ENCODE results near the gene SLC13A3. TPM values are rescaled to one million over a fixed set of nuclear protein-coding genes. Genes with fewer than 3 reads are reported as not detected.

Gene SLC13A3
- total RNA-seq, 1 donor from 2014 or later: 7.4 TPM

- Histone ChIP-seq H3K4me1 (no peaks in the 10 kb centered on the region), H3K9ac (no peak overlapping the region), H3K36me3 (no peaks in the 10 kb centered on the region), H3K27me3 (no peaks in the 10 kb centered on the region), H3K4me2 (no peak overlapping the region), H4K20me1 (ENCODE audit: low read depth) (no peaks in the 10 kb centered on the region), H3K4me3 (no peak overlapping the region), H3K9me3 (ENCODE audit: low read depth) (no peaks in the 10 kb centered on the region), H3K27ac (no peak overlapping the region), H2AFZ (replicated peaks) (no peak overlapping the region), H3F3A (ENCODE audit: low read depth) (no peaks in the 10 kb centered on the region), H3K79me2 (ENCODE audit: low read depth) (no peaks in the 10 kb centered on the region)
- no peak overlapping the region for H3K27ac Mint-ChIP-seq
- no peaks in the 10 kb centered on the region for H3K27me3 Mint-ChIP-seq (ENCODE audit: insufficient read depth, low read depth)
- TF ChIP-seq CTCF (IDR thresholded peaks at IDR 0.05) (no peak), EZH2phosphoT487 (IDR thresholded peaks at IDR 0.05) (no peak), EZH2 (IDR thresholded peaks at IDR 0.05) (no peak)
- peaks cover 12% of the 10 kb centered on the region for H3K36me3 Mint-ChIP-seq
- no peak for DNase-seq (ENCODE audit: low spot score)
- no peak overlapping the region for H3K4me3 Mint-ChIP-seq
- peaks cover 3% of the 10 kb centered on the region for H3K9me3 Mint-ChIP-seq
- H3K4me1 Mint-ChIP-seq: peaks cover 4% of the 10 kb centered on the region
Observed at GRCh38 chr20:46606817-46607190, 44.5 kb downstream of the SLC13A3 start.

- H3K36me3 ChIP-seq: no peaks in the 10 kb centered on the region
- no peaks in the 10 kb centered on the region for H3K9me3 Mint-ChIP-seq
Observed at GRCh38 chr20:46605978-46606816, 45.1 kb downstream of the SLC13A3 start.

GRCh38 chr20:46605181-46605580, 46.1 kb downstream of the SLC13A3 start:
- Mint-ChIP-seq H3K4me1 (peaks cover 4% of the 10 kb centered on the region), H3K27me3 (ENCODE audit: insufficient read depth, low read depth) (peaks cover 2% of the 10 kb centered on the region), H3K9me3 (no peaks in the 10 kb centered on the region), H3K27ac (no peak overlapping the region), H3K36me3 (peaks cover 9% of the 10 kb centered on the region), H3K4me3 (no peak overlapping the region)
- H4K20me1 ChIP-seq (ENCODE audit: low read depth): no peaks in the 10 kb centered on the region
- no peaks in the 10 kb centered on the region for H3K4me1 ChIP-seq
- H3K79me2 ChIP-seq (ENCODE audit: low read depth): no peaks in the 10 kb centered on the region
- no peak for DNase-seq (ENCODE audit: low spot score)
- no peaks in the 10 kb centered on the region for H3F3A ChIP-seq (ENCODE audit: low read depth)
- no peak overlapping the region for H3K9ac ChIP-seq
- H3K27me3 ChIP-seq: no peaks in the 10 kb centered on the region
- H3K36me3 ChIP-seq: no peaks in the 10 kb centered on the region
- H3K27ac ChIP-seq: no peak overlapping the region
- no peak for TF ChIP-seq EZH2phosphoT487 (IDR thresholded peaks at IDR 0.05)
- H3K4me3 ChIP-seq: no peak overlapping the region
- no peak overlapping the region for H3K4me2 ChIP-seq
- no peak overlapping the region for H2AFZ ChIP-seq (replicated peaks)
- H3K9me3 ChIP-seq (ENCODE audit: low read depth): no peaks in the 10 kb centered on the region

More at GRCh38 chr20:46605978-46606816, 45.1 kb downstream of the SLC13A3 start:
- Mint-ChIP-seq H3K36me3 (peaks cover 12% of the 10 kb centered on the region), H3K4me1 (peaks cover 4% of the 10 kb centered on the region), H3K4me3 (no peak overlapping the region), H3K27ac (no peak overlapping the region), H3K27me3 (ENCODE audit: insufficient read depth, low read depth) (peaks cover 2% of the 10 kb centered on the region)
- TF ChIP-seq EZH2 (IDR thresholded peaks at IDR 0.05) (no peak), CTCF (IDR thresholded peaks at IDR 0.05) (no peak), EZH2phosphoT487 (IDR thresholded peaks at IDR 0.05) (no peak)
- Histone ChIP-seq H3F3A (ENCODE audit: low read depth) (no peaks in the 10 kb centered on the region), H4K20me1 (ENCODE audit: low read depth) (no peaks in the 10 kb centered on the region), H3K27me3 (no peaks in the 10 kb centered on the region), H3K4me2 (no peak overlapping the region), H3K9ac (no peak overlapping the region), H3K9me3 (ENCODE audit: low read depth) (no peaks in the 10 kb centered on the region), H2AFZ (replicated peaks) (no peak overlapping the region), H3K79me2 (ENCODE audit: low read depth) (no peaks in the 10 kb centered on the region), H3K4me3 (no peak overlapping the region), H3K4me1 (no peaks in the 10 kb centered on the region), H3K27ac (no peak overlapping the region)
- no peak for DNase-seq (ENCODE audit: low spot score)

- Histone ChIP-seq H3K36me3 (no peaks in the 10 kb centered on the region), H3K27ac (no peak overlapping the region), H4K20me1 (ENCODE audit: low read depth) (no peaks in the 10 kb centered on the region), H3F3A (ENCODE audit: low read depth) (no peaks in the 10 kb centered on the region), H3K27me3 (no peaks in the 10 kb centered on the region), H3K9me3 (ENCODE audit: low read depth) (no peaks in the 10 kb centered on the region), H2AFZ (replicated peaks) (no peak overlapping the region), H3K4me3 (no peak overlapping the region), H3K9ac (no peak overlapping the region), H3K79me2 (ENCODE audit: low read depth) (no peaks in the 10 kb centered on the region), H3K4me2 (no peak overlapping the region), H3K4me1 (no peaks in the 10 kb centered on the region)
- peaks cover 7% of the 10 kb centered on the region for H3K36me3 Mint-ChIP-seq
- no peak for DNase-seq (ENCODE audit: low spot score)
- no peak overlapping the region for H3K27ac Mint-ChIP-seq
- H3K27me3 Mint-ChIP-seq (ENCODE audit: insufficient read depth, low read depth): peaks cover 2% of the 10 kb centered on the region
- peaks cover 4% of the 10 kb centered on the region for H3K4me1 Mint-ChIP-seq
- no peaks in the 10 kb centered on the region for H3K9me3 Mint-ChIP-seq
- H3K4me3 Mint-ChIP-seq: no peak overlapping the region
- no peak for TF ChIP-seq CTCF (IDR thresholded peaks at IDR 0.05)
- TF ChIP-seq EZH2 (IDR thresholded peaks at IDR 0.05): no peak
- no peak for TF ChIP-seq EZH2phosphoT487 (IDR thresholded peaks at IDR 0.05)
Observed at GRCh38 chr20:46604551-46605133, 46.6 kb downstream of the SLC13A3 start.

All from neural progenitor cell (in vitro differentiated cells).